HG03039 (cell line): ENCODE results near the gene SLC17A7.

ENCODE experiments used
- ATAC-seq: cut with Tn5 transposase; IDR thresholded peaks from one replicate; pipeline ENCODE4 v1.9.1; 2021; ENCODE audit warnings: mild to moderate bottlenecking, moderate library complexity; ENCODE audit not compliant: unreplicated experiment

SLC17A7 gene

GRCh38 chr19:49428547-49429451 lies 12.5 kb downstream of the SLC17A7 start:
- no peak for ATAC-seq

GRCh38 chr19:49427855-49428546 lies 13.3 kb downstream of the SLC17A7 start:
- no peak for ATAC-seq

DNA sequence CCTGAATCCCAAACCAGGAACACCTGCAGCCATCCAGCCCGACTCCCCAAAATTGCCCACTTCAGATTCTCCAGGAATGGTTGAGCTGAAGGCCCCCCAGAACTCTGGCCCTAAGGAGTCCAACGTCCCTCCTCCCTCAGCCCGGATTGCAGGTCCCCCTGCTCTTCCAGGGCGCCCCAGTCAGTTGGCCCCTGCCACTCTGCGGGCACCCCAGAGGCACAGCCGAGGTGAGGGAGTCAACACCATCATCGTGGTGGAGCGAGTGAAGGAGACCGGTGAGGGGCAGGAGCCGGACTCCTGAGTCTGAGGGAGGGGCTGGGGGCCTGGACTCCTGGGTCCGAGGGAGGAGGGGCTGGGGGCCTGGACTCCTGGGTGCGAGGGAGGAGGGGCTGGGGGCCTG lies 14.0 kb downstream of the SLC17A7 start:
- ATAC-seq: no peak

GRCh38 chr19:49425922-49426592 lies 15.3 kb downstream of the SLC17A7 start:
- no peak for ATAC-seq

DNA sequence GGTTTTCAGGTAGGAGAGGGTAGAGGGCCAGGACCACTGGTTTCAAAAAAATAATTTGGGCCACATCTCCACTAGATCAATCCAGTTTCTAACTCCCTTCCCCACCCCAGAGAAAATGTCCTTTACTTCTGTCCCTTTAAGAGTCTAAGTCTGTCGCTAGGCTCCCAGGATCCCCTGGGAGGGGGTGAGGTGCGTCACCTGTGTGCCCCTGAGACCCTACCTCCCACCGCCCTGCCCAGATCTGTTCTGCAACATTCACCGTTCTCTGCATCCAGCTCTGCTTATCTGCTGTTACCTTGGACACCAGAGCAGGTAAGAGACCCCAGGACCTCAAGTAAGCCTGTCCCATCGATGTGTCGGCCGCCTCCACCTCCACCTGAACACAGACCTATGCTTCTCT lies 16.1 kb downstream of the SLC17A7 start, which contains the start of gene GFY:
TSS of gene GFY (plus strand) at position 211 of the 400 bp plus-strand sequence. CDS start 1,043 bp downstream, outside the sequence.
- ATAC-seq: no peak

DNA sequence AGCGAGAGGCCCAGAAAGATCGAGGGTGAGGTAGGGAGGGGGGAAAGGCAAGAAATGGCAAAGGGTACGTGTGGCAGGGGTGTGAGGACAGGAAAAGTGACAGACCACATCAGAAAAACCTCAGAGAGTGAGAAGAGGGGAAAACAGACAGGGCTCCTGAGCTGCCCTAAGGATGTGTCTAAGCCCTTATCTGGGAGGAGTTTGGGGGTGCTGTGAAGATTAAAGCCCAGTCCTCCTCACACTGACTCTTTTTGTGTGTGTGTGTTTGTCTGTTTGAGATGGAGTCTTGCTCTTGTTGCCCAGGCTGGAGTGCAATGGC lies 17.4 kb downstream of the SLC17A7 start:
- ATAC-seq: no peak

DNA sequence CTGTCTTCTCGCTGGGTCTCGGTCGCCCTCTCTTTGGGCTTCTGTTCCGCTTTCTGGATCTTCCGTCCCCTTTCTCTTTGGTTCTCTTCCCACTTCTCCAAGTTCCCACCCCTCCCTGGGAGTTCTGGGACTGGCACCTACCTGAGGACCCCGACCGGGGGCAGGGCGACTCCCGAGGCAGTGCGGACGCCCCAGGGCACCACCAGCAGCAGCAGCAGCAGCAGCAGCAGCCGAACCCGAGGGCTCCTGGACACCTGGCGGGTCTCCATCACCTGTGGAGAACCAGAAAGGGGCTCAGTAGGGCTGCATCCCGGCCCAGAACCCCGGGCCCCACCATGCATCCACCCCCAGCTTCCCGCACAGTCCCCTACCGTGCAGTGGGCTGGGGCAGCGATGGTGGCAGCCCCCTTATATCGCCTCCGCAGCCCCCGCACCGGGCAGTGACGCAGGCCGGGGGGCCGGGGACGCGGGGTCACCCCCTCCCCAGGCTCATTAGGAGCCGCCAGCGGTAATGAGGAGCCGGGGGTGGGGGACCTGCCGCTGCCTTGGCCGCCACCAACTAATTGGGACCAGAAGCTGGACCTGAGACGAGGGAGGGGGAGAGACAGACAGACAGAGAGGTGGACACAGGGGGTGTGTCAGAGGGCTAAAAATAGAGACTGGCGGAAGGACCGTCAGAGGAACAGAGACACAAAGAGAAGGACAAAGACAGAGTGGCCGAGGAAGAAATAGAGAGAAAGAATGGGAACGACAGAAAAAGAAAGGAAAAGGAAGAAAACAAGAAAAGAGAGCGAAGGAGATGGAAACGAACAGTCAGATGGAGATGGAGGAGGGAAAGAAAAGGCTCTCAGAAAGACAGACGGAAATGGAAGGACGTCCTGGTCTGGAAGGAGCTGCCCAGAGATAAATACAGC lies 18.0 kb downstream of the SLC17A7 start, which contains the start of gene PTH2:
TSS of gene PTH2 (minus strand) at position 371 of the 914 bp plus-strand sequence. CDS start at position 269, 102 bp downstream.
- ATAC-seq: no peak

DNA sequence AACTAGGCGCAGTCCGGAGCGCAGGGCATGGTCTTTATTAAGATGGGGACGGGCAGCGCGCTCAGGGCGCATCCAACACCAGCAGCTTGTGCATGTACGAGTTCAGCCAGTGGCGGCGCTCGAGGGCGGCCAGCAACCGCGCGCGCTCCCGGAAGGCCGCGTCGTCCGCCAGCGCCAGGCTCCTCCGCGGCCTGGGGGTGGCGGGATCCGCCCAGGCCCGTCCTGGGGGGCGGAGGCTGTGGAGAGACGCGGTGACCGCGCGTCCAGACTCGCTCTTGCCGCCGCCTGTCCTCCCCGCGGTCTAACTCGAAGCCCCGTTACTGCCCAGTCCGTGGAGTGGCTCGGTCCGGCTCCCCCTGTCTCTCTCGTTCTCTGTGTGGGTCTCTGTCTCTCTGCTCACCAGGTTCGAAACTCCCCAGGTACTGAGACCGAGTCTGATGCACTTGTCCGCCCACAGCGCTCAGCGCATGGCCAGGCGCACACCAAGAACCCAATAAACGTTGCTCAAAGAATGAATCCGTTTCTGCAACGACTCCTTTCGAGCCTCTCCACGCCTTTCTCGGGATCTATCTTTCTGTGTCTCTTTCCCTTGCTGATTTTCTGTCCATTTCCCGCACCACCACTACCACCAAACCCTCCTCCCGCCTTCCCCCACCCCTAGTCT lies 18.8 kb downstream of the SLC17A7 start:
- no peak for ATAC-seq

DNA sequence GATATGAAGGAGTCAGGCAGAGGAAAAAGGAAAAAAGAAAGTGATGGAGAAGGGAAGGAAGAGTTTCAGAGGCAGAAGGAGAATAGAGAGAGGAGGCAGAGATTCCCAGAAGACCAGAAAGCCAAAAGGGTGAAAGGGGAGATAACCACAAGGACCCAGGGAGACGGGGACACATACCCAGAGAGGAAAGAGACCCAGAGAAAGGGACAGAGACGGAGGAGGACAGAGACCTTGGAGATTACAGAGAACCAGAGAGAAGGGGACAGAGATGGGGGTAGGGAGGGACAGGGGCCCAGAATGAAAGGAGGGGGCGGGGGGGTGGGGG lies 19.5 kb downstream of the SLC17A7 start:
- ATAC-seq: no peak

DNA sequence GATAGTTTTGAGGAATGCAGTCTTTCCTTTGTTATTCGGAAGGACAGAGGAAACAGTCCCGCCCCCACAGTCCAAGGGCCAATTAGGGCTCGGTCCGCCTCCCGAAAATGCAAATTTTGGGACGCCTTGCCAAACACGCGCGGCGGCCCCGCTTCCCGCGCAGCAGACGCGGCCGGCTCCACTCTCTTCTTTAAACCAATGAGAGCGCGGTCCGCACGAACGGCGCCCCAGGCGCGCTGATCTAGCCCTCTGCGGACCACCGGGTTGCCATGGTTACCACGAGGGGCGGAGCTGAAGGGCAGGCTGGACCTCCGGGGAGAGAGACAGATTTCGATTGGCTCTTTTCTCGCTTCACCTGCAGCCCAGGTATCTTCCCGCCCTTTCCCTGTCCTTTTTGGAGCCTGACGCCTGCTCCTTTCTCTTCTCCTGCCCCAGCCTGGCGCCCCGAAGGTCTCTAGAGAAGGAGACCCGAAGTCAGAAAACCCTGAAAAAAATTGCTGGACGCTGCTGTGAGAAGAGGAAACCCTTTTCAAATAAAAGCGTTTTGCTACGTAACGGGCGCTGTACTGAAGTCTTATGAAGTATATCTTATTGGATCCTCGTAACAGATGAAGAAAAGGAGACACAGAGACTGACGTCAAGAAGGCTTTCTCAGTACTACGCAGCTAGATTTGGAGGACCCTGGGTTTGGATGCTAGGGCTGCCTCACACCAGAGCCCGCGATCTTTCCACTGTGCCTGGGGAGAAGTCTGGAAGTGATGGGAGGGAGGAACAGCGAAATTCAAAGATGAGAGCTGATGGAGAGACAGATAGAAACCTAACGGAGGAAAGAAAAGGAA lies 20.1 kb downstream of the SLC17A7 start:
- no peak for ATAC-seq

GRCh38 chr19:49420227-49420626 lies 21.1 kb downstream of the SLC17A7 start:
- no peak for ATAC-seq

DNA sequence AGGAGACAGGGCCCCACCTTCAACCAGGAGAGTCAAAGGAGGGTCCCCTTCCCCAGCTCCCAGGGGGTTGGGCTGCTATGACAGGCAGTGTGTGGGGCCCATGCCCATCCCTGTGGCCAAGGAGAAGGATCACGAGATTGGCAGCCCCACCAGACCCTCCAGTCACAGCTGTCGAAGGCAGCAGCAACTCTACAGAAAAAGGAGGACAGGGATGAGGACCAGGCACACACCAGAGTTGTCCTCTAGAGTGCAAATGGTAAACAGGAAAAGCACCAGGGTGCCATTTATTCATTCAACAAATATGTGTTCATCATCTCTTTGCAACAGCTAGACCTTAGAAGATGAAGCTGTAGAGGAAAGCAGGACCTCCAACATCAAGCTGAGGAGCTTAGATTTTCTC lies 22.2 kb downstream of the SLC17A7 start:
- no peak for ATAC-seq

- ATAC-seq: no peak
These were observed 22.8 kb downstream of the SLC17A7 start for GRCh38 chr19:49418511-49418910.

DNA sequence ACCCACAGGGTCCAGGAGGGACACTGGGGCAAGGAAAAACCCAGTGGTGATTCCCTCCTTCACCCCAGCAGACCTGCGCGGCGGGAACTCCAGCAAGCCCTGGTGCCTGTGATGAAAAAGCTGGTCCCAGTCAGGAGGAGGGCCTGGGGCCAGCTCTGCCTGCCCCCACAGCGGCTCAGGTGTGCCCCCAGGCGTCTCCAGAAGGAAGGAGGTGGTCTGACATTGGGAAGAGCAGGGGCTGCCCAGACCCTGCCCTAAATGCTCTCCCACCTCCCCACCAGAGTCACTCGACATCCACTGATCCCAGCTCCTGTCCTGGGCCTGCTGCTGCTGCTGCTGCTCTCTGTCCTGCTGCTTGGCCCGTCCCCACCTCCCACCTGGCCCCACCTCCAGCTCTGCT lies 24.2 kb downstream of the SLC17A7 start:
- no peak for ATAC-seq

DNA sequence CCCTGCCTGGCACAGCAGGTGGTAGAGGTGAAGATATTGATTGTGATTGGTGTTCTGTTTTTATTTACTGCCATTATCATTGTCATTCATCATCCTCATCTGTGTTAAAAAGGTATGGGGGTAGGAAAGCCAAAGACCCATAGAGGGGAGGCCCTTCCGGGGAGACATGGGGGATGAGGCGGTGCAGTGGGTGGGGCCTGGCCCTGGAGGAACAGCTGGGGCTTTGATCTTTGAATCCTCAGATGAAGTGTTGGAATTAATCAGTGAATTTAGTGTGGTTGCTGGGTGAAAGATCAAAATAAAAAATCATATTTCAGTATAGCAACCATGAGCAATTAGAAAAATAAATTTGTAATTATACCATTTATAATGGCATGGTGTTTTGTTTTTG lies 25.5 kb downstream of the SLC17A7 start:
- ATAC-seq: no peak

GRCh38 chr19:49415102-49415809 lies 26.1 kb downstream of the SLC17A7 start:
- ATAC-seq: no peak

GRCh38 chr19:49414256-49414655 lies 27.1 kb downstream of the SLC17A7 start:
- no peak for ATAC-seq

- ATAC-seq: no peak
These were observed 28.0 kb downstream of the SLC17A7 start for GRCh38 chr19:49413348-49413747.
